Effector memory CD8-positive, alpha-beta T cell (primary cell): Measurements from ENCODE around the gene FGFR3.

Experiments used
- ATAC-seq: fragments of 150-1000 bp; cut with Tn5 transposase; replicated peaks from 2 replicates; pipeline ENCODE4 v1.10.0; 2021; ENCODE audit warnings: mild to moderate bottlenecking, moderate library complexity
- DNase-seq, 3 experiments: peaks; one replicate each; pipeline ENCODE4 v3.0.0; 2021
- H3K27ac Mint-ChIP-seq, 2 donors: one replicate each; pipeline ENCODE4 v1.8.0; 2022; ENCODE audit warnings: mild to moderate bottlenecking in 2 of 2, mixed read lengths in 2 of 2, moderate library complexity in 2 of 2
- H3K27me3 Mint-ChIP-seq, 2 donors: one replicate each; pipeline ENCODE4 v1.8.0; 2022; ENCODE audit warnings: mixed read lengths in 2 of 2
- H3K36me3 Mint-ChIP-seq: one replicate; pipeline ENCODE4 v1.8.0; 2022; ENCODE audit warnings: mild to moderate bottlenecking, moderate library complexity, mixed read lengths; ENCODE audit not compliant: insufficient read depth
- H3K4me1 Mint-ChIP-seq, 2 donors: one replicate each; pipeline ENCODE4 v1.8.0; 2022; ENCODE audit warnings: low read depth in 2 of 2, mixed read lengths in 2 of 2
- H3K4me3 Mint-ChIP-seq, 2 donors: one replicate each; pipeline ENCODE4 v1.8.0; 2022; ENCODE audit warnings: mild to moderate bottlenecking in 2 of 2, mixed read lengths in 2 of 2, moderate library complexity in 2 of 2
- H3K9me3 Mint-ChIP-seq, 2 donors: one replicate each; pipeline ENCODE4 v1.8.0; 2022; ENCODE audit warnings: mixed read lengths in 2 of 2

Gene FGFR3

DNA sequence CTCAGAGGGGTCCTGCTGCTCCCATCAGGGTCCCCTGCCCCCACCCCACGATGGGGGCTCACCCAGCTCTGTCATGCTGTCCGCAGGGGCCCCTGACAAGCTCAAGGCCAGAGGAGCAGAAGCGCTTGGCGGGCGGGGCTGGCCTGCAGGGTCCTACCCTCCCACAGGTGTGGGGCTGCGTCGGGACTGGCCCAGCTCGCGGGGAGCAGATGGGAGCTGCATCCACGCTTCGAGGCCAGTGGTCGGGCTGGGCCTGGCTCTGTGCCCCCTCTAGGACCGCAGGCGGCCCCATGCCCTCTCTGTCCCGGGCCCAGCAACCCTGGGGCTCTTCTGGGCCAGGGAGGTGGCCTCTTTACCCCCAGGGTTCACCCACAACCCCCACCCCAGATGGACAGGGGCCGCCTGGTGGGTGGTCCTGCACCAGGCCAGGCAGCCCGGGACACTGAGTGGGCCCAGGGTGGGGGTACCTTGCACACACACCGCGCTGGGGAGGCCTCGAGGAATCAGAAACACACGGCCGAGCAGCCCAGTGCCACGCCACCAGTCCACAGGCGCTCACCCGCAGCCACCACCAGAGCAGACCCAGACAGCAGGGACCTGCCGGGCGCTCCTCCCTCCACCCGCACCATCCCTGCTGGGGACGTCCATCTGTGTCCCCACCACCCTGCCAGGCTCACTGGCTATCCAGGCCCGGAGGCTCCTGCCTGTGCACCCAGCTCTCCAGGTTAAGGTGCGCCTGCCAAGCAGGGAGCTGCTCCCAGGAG is 41.8 kb upstream of the FGFR3 start:
- DNase-seq, result no peak
- Mint-ChIP-seq H3K4me1 (peaks cover 0 to 2% of the 10 kb centered on the region in 2 donors), H3K27ac (no peak overlapping the region), H3K4me3 (no peak overlapping the region), H3K9me3 (no peaks in the 10 kb centered on the region), H3K27me3 (peaks cover 0 to 11% of the 10 kb centered on the region in 2 donors), H3K36me3 (peaks cover 1% of the 10 kb centered on the region)
- ATAC-seq, result no peak

DNA sequence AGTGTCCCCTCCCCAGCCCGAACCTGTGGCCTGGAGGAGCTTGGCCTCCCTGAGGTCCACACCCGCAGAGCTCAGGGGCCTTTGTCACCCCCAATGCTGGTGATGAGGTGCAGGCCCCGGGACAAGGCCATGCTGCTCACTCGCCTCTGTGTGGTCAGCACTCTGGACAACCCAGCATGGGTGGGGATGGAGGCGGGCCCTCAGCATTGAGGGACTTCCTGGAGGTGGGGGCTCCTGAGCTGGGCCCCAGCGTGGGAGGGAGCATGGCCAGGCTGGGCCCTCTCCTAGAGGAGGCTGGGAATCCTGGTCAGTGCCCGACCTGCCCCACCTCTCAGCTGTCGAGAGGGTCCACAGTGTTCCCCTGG is 41.2 kb upstream of the FGFR3 start:
- peaks cover 0 to 11% of the 10 kb centered on the region in 2 donors for H3K27me3 Mint-ChIP-seq
- DNase-seq (no peak), ATAC-seq (no peak)
- no peak overlapping the region for H3K4me3 Mint-ChIP-seq
- H3K9me3 Mint-ChIP-seq, result no peaks in the 10 kb centered on the region
- peaks cover 0 to 2% of the 10 kb centered on the region in 2 donors for H3K4me1 Mint-ChIP-seq
- no peak overlapping the region for H3K27ac Mint-ChIP-seq
- H3K36me3 Mint-ChIP-seq, result no peaks in the 10 kb centered on the region

DNA sequence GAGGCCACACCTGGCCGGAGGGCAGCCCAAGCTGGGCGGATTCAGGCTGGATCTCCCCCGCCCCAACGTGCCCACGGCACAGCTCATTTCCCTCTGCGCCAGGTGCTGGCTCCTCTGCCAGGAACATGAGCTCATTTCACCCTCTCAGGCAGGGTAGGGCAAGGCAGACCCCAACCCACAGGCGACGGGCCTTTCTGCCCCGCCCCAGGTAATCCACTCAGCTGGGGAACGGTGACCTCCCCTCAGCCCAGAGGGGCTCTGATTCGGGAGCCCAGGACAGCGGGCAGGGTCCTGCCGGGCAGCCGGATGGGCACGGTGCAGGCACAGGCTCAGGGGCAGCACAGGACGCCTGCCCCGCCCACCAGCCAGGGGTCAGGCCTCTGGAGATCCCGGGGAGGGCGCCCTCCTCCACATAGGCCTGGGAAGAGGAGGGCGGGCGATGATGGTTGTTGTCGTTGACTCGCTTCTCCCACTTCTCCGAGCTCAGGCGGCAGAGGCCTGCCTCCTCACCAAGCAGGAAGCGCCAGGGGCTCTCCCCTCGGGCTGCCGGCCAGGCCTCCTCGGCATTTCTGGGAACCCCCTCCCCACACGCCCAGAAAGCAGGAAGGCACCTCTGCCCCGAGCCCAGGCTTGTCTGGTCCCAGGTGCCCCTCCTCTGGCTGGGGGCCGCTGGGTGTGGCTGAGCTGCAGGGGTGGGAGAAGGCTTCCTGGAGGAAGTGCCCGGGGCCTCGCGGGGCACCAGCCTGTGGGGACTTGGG is 40.6 kb upstream of the FGFR3 start:
- Mint-ChIP-seq H3K27ac (no peak overlapping the region), H3K4me3 (no peak overlapping the region), H3K36me3 (no peaks in the 10 kb centered on the region), H3K27me3 (peaks cover 0 to 11% of the 10 kb centered on the region in 2 donors), H3K4me1 (peaks cover 0 to 2% of the 10 kb centered on the region in 2 donors), H3K9me3 (no peaks in the 10 kb centered on the region)
- DNase-seq (no peak), ATAC-seq (no peak)

DNA sequence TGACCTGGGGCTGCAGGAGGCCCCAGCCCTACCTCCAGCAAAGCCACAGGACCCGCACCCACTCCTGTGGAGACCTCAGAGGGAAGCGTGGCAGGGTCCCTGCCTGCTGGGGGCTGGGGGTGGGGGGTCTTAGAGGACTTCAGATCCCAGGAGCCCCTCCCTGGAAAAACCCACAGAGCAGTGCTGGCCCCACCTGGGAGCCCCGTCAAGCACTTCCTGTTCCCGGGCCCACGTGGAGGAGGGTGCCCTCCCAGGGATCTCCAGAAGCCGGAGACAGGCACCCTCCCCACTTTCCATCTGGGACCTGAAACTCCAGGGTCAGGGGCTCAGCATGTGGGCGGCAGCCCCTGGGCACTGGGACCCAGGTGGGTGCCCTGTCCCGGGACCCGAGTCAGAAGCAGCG is 39.8 kb upstream of the FGFR3 start:
- Mint-ChIP-seq H3K9me3 (no peaks in the 10 kb centered on the region), H3K27ac (no peak overlapping the region), H3K27me3 (peaks cover 0 to 11% of the 10 kb centered on the region in 2 donors), H3K4me3 (no peak overlapping the region), H3K4me1 (peaks cover 0 to 2% of the 10 kb centered on the region in 2 donors), H3K36me3 (no peaks in the 10 kb centered on the region)
- ATAC-seq, result no peak
- no peak for DNase-seq

DNA sequence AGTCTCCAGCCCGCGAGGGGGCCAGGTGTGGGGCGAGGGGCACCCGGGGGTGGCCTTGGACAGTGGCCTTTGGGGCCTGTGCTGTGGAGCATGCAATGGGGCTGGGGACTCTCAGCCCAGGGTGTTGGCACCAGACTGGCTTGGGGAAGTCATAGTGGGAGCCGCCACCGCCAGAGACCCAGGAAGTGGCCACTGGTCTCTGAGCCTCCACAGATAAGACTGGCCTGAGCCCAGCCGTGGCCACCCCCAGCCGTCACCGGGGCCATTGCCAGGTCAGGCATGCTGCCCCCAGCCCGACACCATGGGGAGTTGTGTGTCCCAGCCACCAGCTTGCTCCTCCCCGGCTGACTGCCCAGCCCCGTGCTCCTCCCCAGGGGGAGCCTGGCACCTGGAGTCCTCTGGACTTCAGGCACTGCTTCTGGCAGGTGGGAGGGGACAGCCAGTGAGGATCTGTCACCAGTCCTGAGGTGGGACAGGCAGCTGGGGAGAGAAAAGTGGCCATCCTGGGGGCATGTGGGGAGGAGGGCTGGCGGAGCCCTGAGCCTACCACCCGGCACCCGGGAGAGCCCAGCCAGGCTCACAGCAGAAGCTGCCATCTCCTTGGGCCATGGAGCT is 39.3 kb upstream of the FGFR3 start:
- peaks cover 0 to 2% of the 10 kb centered on the region in 2 donors for H3K4me1 Mint-ChIP-seq
- no peak overlapping the region for H3K4me3 Mint-ChIP-seq
- H3K27ac Mint-ChIP-seq, result no peak overlapping the region
- no peak for DNase-seq
- H3K27me3 Mint-ChIP-seq, result peaks cover 0 to 11% of the 10 kb centered on the region in 2 donors
- H3K36me3 Mint-ChIP-seq, result no peaks in the 10 kb centered on the region
- H3K9me3 Mint-ChIP-seq, result no peaks in the 10 kb centered on the region
- no peak for ATAC-seq

DNA sequence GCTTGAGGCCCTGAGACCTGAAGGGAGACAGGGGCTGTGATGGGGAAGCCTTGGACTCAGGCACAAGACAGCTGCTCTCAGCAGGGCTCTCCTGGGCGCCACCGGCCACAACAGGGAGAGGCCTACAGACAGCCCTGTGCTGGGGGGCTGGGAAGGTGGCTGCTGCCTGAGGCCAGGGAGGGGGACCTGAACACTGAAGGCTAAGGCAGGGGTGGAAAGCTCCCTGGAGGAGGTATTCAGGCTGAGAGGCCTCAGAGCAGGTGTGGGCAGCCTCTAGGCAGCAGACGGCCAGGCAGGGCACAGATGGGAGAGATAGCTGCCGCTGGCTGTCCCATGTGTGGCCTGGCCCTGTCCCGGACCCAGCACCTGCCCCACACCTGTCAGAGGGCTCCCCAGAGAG is 38.8 kb upstream of the FGFR3 start:
- DNase-seq (no peak), ATAC-seq (no peak)
- Mint-ChIP-seq H3K36me3 (no peaks in the 10 kb centered on the region), H3K27ac (no peak overlapping the region), H3K9me3 (no peaks in the 10 kb centered on the region), H3K4me1 (peaks cover 0 to 2% of the 10 kb centered on the region in 2 donors), H3K27me3 (peaks cover 0 to 11% of the 10 kb centered on the region in 2 donors), H3K4me3 (no peak overlapping the region)

DNA sequence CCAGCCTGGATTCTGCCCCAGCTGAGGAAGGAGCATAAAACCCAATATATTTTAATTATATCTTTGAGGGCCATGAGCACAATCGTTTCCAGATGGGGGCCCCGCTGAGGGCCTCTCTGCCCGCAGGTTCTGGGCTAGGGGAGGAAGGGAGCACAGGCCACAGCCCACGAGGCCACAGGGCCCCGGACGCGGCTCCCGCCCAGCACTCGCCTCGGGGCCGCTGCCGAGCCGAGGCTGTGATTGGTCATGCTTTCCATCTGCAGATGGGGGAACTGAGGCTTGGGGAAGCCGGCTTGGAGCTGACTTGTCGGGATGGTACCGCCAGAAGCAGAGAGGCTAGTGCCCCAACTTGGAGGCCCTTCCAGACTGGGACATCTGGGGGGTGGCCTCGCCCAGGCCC is 37.8 kb upstream of the FGFR3 start:
- H3K27me3 Mint-ChIP-seq, result peaks cover 0 to 6% of the 10 kb centered on the region in 2 donors
- H3K4me3 Mint-ChIP-seq, result no peak overlapping the region
- no peak for ATAC-seq
- no peak overlapping the region for H3K27ac Mint-ChIP-seq
- no peaks in the 10 kb centered on the region for H3K9me3 Mint-ChIP-seq
- H3K4me1 Mint-ChIP-seq, result peaks cover 0 to 3% of the 10 kb centered on the region in 2 donors
- DNase-seq, result no peak
- H3K36me3 Mint-ChIP-seq, result no peaks in the 10 kb centered on the region

DNA sequence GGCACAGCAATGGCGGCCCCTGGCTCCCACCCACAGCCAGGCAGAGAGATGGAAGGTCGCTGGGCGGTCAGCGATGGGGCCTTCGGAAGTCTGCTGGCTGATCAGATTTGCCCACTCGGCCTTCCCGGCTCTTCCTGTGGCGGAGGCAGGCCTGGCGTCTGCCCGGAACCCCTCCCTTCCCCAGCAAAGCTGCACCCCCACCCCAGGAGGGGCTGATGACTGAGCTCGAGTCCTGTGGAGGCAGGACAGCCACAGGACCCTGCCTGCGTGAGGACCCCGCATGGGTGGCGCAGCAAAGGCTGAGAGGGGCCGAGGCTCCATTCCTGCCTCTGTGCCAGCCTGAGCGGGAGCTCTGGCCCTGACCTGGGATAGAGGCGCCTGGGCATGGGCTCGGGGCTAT is 37.0 kb upstream of the FGFR3 start:
- ATAC-seq, result no peak
- H3K9me3 Mint-ChIP-seq, result no peaks in the 10 kb centered on the region
- H3K27ac Mint-ChIP-seq, result no peak overlapping the region
- no peaks in the 10 kb centered on the region for H3K27me3 Mint-ChIP-seq
- no peak for DNase-seq
- H3K4me3 Mint-ChIP-seq, result no peak overlapping the region
- H3K36me3 Mint-ChIP-seq, result no peaks in the 10 kb centered on the region
- peaks cover 0 to 1% of the 10 kb centered on the region in 2 donors for H3K4me1 Mint-ChIP-seq

DNA sequence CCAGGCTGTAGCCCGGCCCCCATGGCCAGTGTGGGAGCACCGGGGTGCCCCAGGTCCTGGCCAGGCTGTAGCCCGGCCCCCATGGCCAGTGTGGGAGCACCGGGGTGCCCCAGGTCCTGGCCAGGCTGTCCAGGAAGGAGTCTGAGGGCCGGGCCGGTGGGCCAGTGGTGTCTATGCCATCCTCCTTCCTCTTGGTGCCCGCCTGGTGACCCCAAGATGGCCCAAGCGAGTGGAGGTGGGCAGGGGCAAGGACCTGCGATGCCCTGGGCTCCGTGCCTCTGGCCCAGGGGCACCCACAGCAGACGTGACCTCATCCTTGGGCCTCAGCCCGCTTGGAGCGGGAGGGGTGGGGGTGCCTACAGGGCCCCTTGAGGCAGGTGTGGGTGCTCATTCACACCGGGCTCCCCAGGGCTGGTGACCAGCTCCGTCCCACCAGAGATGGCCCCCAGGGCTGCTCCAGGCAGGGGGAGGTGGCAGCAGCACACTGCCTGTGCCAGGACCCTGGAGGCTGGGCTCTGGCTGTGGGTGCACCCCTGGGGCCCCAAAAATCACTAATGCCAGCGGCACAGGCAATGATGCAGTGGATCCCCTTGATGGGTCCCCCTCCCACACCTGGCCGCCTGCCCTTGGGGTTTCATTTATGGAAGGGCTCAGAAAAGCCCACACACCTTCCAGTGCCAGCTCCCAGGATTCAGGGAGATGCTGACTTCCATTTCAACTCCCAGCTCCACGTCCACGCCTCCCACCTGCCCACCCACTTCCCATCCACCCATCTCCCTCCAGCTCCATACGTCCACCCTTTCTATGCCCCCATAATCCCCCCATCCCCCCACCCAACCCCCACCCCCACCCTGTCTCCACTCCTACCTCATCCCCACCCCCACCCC is 36.0 kb upstream of the FGFR3 start:
- H3K27me3 Mint-ChIP-seq, result peaks cover 0 to 1% of the 10 kb centered on the region in 2 donors
- no peaks in the 10 kb centered on the region for H3K36me3 Mint-ChIP-seq

DNA sequence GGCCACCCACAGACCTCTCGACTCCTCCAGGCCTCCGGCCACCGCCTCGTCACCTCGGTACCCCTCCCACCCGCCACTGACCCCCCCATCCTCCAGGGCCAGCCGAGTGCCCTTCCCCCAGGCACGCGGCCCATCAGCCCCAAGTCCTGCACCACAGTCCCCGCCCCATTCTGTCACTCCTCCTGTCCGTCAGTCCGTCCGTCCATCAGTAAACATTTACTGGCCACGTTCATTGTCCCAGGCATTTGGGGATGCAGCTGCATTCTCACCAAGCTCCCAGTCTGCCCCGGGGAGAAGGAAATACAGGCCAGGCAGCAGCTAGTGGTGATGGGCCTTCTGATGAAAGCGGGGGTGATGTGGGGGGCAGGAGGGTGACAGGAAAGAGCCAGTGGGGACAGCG is 35.3 kb upstream of the FGFR3 start:
- Mint-ChIP-seq H3K4me1 (peaks cover 0 to 3% of the 10 kb centered on the region in 2 donors), H3K9me3 (no peaks in the 10 kb centered on the region), H3K36me3 (no peaks in the 10 kb centered on the region), H3K27me3 (peaks cover 0 to 8% of the 10 kb centered on the region in 2 donors), H3K27ac (no peak overlapping the region), H3K4me3 (no peak overlapping the region)
- ATAC-seq (no peak), DNase-seq (no peak)

More for the DNA sequence above, 36.0 kb upstream of the FGFR3 start:
- no peaks in the 10 kb centered on the region for H3K9me3 Mint-ChIP-seq
- DNase-seq (no peak), ATAC-seq (no peak)
- no peak overlapping the region for H3K4me3 Mint-ChIP-seq
- peaks cover 0 to 1% of the 10 kb centered on the region in 2 donors for H3K4me1 Mint-ChIP-seq
- H3K27ac Mint-ChIP-seq, result no peak overlapping the region

DNA sequence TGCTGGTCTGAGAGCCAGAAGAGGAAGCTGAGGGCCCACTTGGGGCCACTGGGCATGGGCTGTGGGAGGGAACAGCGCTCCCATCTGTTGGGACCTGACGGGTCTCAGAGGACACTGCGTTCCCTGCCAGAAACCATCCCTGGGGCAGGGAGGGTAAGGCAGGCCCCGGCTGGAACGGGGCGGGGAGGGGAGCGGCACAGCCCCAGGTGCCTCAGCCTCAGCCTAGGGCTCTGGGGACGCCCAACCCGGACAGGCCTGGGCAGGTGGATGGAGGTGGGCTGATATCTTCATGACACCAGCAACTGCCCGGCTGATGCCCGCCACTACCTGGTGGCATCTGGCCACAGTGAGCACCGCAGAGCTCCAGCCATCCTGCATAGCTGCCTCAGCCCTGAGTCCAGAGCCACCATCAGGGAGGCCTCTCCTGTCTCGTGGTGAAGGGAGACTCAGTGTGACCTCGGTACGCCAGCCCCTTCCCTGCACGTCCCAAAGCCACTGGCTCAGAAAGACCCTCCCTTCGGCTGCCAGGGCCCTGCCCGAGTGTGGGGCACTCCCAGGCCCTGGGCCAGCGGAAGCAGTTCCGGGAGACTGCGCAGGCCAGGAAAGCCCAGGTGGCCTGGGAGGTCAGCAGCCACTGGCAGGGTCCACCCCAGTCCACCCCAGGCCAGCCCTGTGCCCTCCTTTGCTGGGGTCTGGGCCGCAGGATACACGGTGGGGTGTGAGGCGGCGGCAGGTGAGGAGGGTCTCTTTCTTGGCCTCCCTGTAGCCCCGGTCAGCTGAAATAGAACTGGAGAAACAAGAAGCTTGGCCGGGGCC is 34.6 kb upstream of the FGFR3 start:
- H3K9me3 Mint-ChIP-seq, result no peaks in the 10 kb centered on the region
- H3K4me1 Mint-ChIP-seq, result peaks cover 0 to 3% of the 10 kb centered on the region in 2 donors
- no peak overlapping the region for H3K4me3 Mint-ChIP-seq
- DNase-seq (no peak), ATAC-seq (no peak)
- no peaks in the 10 kb centered on the region for H3K36me3 Mint-ChIP-seq
- H3K27me3 Mint-ChIP-seq, result peaks cover 0 to 10% of the 10 kb centered on the region in 2 donors
- no peak overlapping the region for H3K27ac Mint-ChIP-seq

DNA sequence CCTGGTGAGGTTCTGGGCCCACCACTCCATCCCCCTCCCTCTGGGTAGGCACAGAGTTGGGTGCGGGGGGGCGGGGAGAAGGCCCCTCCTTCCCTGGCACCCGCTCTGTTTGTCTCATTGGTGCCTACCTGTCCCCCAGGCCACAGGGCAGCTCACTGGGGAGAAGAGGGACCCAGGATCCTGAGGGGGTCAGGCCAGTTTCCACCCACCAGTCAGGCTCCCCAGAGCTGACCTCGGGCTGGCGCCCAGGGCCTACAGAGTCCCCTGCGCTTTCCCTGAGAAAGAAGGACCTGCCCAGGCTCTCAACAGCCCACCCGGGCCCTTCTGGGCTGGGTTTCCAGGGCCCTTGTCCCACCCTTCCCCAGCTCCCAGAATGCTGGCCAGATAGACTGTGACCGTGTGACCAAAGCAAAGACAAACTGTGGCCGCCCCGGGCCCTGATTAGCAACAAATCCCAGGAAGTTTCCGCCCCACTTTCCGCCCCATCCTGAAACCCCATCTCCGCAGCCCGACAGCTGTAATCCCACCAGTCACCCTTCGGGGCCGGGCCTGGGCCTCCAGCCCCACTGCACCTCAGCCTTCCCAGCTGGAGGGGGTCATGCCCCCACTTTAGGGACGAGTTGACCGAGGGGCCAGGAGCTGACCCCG is 33.8 kb upstream of the FGFR3 start:
- Mint-ChIP-seq H3K36me3 (no peaks in the 10 kb centered on the region), H3K4me3 (no peak overlapping the region), H3K27me3 (peaks cover 0 to 18% of the 10 kb centered on the region in 2 donors), H3K27ac (no peak overlapping the region), H3K4me1 (peaks cover 0 to 3% of the 10 kb centered on the region in 2 donors), H3K9me3 (no peaks in the 10 kb centered on the region)
- ATAC-seq (no peak), DNase-seq (no peak)
